IMR-90 (cell line): ENCODE measurements around the gene ERN1. TPM values are rescaled to one million over a fixed set of nuclear protein-coding genes. Genes with fewer than 3 reads are reported as not detected.

Source experiments
- ATAC-seq: fragments of 200-7000 bp; cut with Tn5 transposase; 2 replicates; pipeline ENCODE4 v1.9.1; 2020; ENCODE audit warnings: low read depth, mild to moderate bottlenecking, moderate library complexity
- BruUV-seq: library from RNA; stranded (reverse); fragments of 400-500 nt; replicated peaks from 2 replicates; lab custom pipeline; 2021; lab: Mats Ljungman, UMichigan
- CTCF ChIA-PET: fragments of 300-600 bp; formaldehyde crosslinking; extraction: SDS; loops from one replicate; lab custom pipeline; 2021; ENCODE audit warnings: antibody characterized with exemption; lab: Yijun Ruan, JAX
- POLR2A ChIA-PET: fragments of 300-600 bp; sonication (Branson Sonifier 250); formaldehyde crosslinking; loops from one replicate; lab custom pipeline; 2022; ENCODE audit warnings: antibody characterized with exemption; ENCODE audit not compliant: unreplicated experiment; lab: Charles Lee
- DNase-seq: peaks from one replicate; pipeline ENCODE4 v3.0.0; 2013
- H2AFZ ChIP-seq: replicated peaks from 2 replicates; pipeline ENCODE3; 2013; ENCODE audit warnings: low read length, mild to moderate bottlenecking; ENCODE audit not compliant: poor library complexity
- H2AK5ac ChIP-seq: 2 replicates; pipeline ENCODE4 v1.6.1; 2013; ENCODE audit warnings: low read depth, low read length, inconsistent platforms
- H2AK9ac ChIP-seq: replicated peaks from 2 replicates; pipeline ENCODE3; 2013; ENCODE audit warnings: mild to moderate bottlenecking, low read depth, low read length, moderate library complexity; ENCODE audit not compliant: poor library complexity
- H2BK120ac ChIP-seq: 2 replicates; pipeline ENCODE4 v1.6.1; 2013; ENCODE audit warnings: low read depth, low read length, inconsistent platforms
- H2BK15ac ChIP-seq: 3 replicates; pipeline ENCODE4 v1.6.1; 2013; ENCODE audit warnings: low read depth, low read length, inconsistent platforms
- H2BK20ac ChIP-seq: 2 replicates; pipeline ENCODE4 v1.6.1; 2013; ENCODE audit warnings: low read depth, mild to moderate bottlenecking, inconsistent platforms, low read length, moderate library complexity
- H2BK5ac ChIP-seq: 2 replicates; pipeline ENCODE4 v1.6.1; 2013; ENCODE audit warnings: mild to moderate bottlenecking, low read depth, low read length, inconsistent platforms; ENCODE audit not compliant: poor library complexity, severe bottlenecking
- H3K14ac ChIP-seq: replicated peaks from 2 replicates; pipeline ENCODE4 v1.6.1; 2013; ENCODE audit warnings: low read depth, low read length, inconsistent platforms
- H3K18ac ChIP-seq: 2 replicates; pipeline ENCODE4 v1.6.1; 2013; ENCODE audit warnings: low read depth, low read length, control low read depth
- H3K23ac ChIP-seq: 2 replicates; pipeline ENCODE4 v1.6.1; 2013; ENCODE audit warnings: low read depth, low read length, inconsistent platforms
- H3K27ac ChIP-seq: 2 replicates; pipeline ENCODE4 v1.5.1; 2013; ENCODE audit warnings: mild to moderate bottlenecking, control low read depth, low read length; ENCODE audit not compliant: insufficient read depth
- H3K27me3 ChIP-seq: 2 replicates; pipeline ENCODE4 v1.6.1; 2013; ENCODE audit warnings: low read length; ENCODE audit not compliant: control insufficient read depth, insufficient read depth
- H3K36me3 ChIP-seq: 2 replicates; pipeline ENCODE4 v1.6.1; 2013; ENCODE audit warnings: low read length, mixed read lengths; ENCODE audit not compliant: control insufficient read depth, insufficient read depth
- H3K4ac ChIP-seq: 2 replicates; pipeline ENCODE4 v1.6.1; 2013; ENCODE audit warnings: low read depth, low read length, inconsistent platforms
- H3K4me1 ChIP-seq: 2 replicates; pipeline ENCODE4 v1.6.1; 2013; ENCODE audit warnings: low read length, mixed read lengths; ENCODE audit not compliant: control insufficient read depth, insufficient read depth
- H3K4me2 ChIP-seq: 2 replicates; pipeline ENCODE4 v1.6.1; 2013; ENCODE audit warnings: low read depth, mild to moderate bottlenecking, control low read depth, low read length, moderate library complexity
- H3K4me3 ChIP-seq: 2 replicates; pipeline ENCODE4 v1.5.1; 2013; ENCODE audit warnings: low read depth, mild to moderate bottlenecking, control low read depth, low read length, moderate library complexity; ENCODE audit not compliant: insufficient read depth
- H3K56ac ChIP-seq: 2 replicates; pipeline ENCODE4 v1.6.1; 2013; ENCODE audit warnings: low read length, inconsistent platforms; ENCODE audit not compliant: insufficient read depth; ENCODE audit errors: extremely low read depth
- H3K79me1 ChIP-seq, 2 experiments: 2 replicates each; pipeline ENCODE4 v1.6.1; 2013; ENCODE audit warnings: low read length in 2 of 2, inconsistent platforms in 1 of 2, low read depth in 1 of 2
- H3K9ac ChIP-seq: 2 replicates; pipeline ENCODE4 v1.6.1; 2013; ENCODE audit warnings: low read depth, low read length, control low read depth
- H3K9me1 ChIP-seq: 2 replicates; pipeline ENCODE4 v1.6.1; 2013; ENCODE audit warnings: low read length, inconsistent platforms; ENCODE audit not compliant: insufficient read depth
- H3K9me3 ChIP-seq: 2 replicates; pipeline ENCODE4 v1.6.1; 2013; ENCODE audit warnings: low read length; ENCODE audit not compliant: control insufficient read depth, insufficient read depth
- H4K20me1 ChIP-seq: 2 replicates; pipeline ENCODE4 v1.6.1; 2013; ENCODE audit warnings: low read length, inconsistent platforms; ENCODE audit not compliant: insufficient read depth
- H4K5ac ChIP-seq: 2 replicates; pipeline ENCODE4 v1.6.1; 2013; ENCODE audit warnings: mild to moderate bottlenecking, low read depth, low read length, control low read depth
- H4K8ac ChIP-seq, 2 experiments: 2 replicates each; pipeline ENCODE4 v1.6.1; 2013; ENCODE audit warnings: low read depth in 2 of 2, low read length in 2 of 2, control low read depth in 1 of 2, inconsistent platforms in 1 of 2
- H4K91ac ChIP-seq: 2 replicates; pipeline ENCODE4 v1.6.1; 2013; ENCODE audit warnings: low read depth, low read length, inconsistent platforms; ENCODE audit not compliant: insufficient read depth
- BHLHE40 ChIP-seq: fragments of 150-350 bp; IDR thresholded peaks from 2 replicates; pipeline ENCODE4 v1.6.1; 2016; ENCODE audit warnings: mild to moderate bottlenecking, low read depth, low read length
- CEBPB ChIP-seq: IDR thresholded peaks from 2 replicates; pipeline ENCODE4 v1.6.1; 2012; ENCODE audit warnings: low read depth, low read length, improper control_type of control experiment
- CHD1 ChIP-seq: IDR thresholded peaks from 2 replicates; pipeline ENCODE4 v1.6.1; 2012; ENCODE audit warnings: low read depth, low read length, improper control_type of control experiment
- CTCF ChIP-seq: conservative IDR thresholded peaks from 2 replicates; pipeline ENCODE4 v1.5.1; 2012; ENCODE audit warnings: mild to moderate bottlenecking, low read depth, low read length, improper control_type of control experiment
- FOS ChIP-seq: fragments of 150-350 bp; IDR thresholded peaks from 2 replicates; pipeline ENCODE4 v1.6.1; 2016; ENCODE audit warnings: low read depth, low read length
- MAFK ChIP-seq: IDR thresholded peaks from 2 replicates; pipeline ENCODE4 v1.6.1; 2012; ENCODE audit warnings: low read depth, low read length, improper control_type of control experiment
- MAZ ChIP-seq: IDR thresholded peaks from 2 replicates; pipeline ENCODE4 v1.6.1; 2012; ENCODE audit warnings: low read depth, mild to moderate bottlenecking, low read length, improper control_type of control experiment, moderate library complexity, borderline replicate concordance
- MXI1 ChIP-seq: IDR thresholded peaks from 2 replicates; pipeline ENCODE4 v1.6.1; 2012; ENCODE audit warnings: low read depth, mild to moderate bottlenecking, low read length, moderate library complexity, borderline replicate concordance
- NFE2L2 ChIP-seq: fragments of 150-350 bp; IDR thresholded peaks from 2 replicates; pipeline ENCODE4 v1.6.1; 2016; ENCODE audit warnings: low read depth, mild to moderate bottlenecking, low read length
- POLR2A ChIP-seq: IDR thresholded peaks from 2 replicates; pipeline ENCODE4 v1.6.1; 2012; ENCODE audit warnings: mild to moderate bottlenecking, low read depth, low read length
- RAD21 ChIP-seq: IDR thresholded peaks from 2 replicates; pipeline ENCODE4 v1.6.1; 2012; ENCODE audit warnings: low read length, improper control_type of control experiment
- RCOR1 ChIP-seq: IDR thresholded peaks from 2 replicates; pipeline ENCODE4 v1.6.1; 2012; ENCODE audit warnings: mild to moderate bottlenecking, low read length, improper control_type of control experiment; ENCODE audit not compliant: insufficient replicate concordance
- RFX5 ChIP-seq: IDR thresholded peaks from 2 replicates; pipeline ENCODE4 v1.8.0; 2012; ENCODE audit warnings: low read depth, mild to moderate bottlenecking, low read length, moderate library complexity
- SMC3 ChIP-seq: fragments of 150-350 bp; IDR thresholded peaks from 2 replicates; pipeline ENCODE4 v1.6.1; 2016; ENCODE audit warnings: low read depth, mild to moderate bottlenecking, antibody characterized with exemption, low read length, moderate library complexity
- WGBS, 2 experiments: methylation state at CpG; one replicate each; pipeline versions ENCODE4 v1.1.5 to v1.1.7; 2013; ENCODE audit warnings: missing lambda C conversion rate in 2 of 2; ENCODE audit not compliant: insufficient read length in 1 of 2; ENCODE audit errors: extremely low coverage in 2 of 2; 5-methylcytosine and 5-hydroxymethylcytosine counted together
- dilution Hi-C: fragments of 300-500 bp; cut with HindIII; formaldehyde crosslinking; loops from one replicate; pipeline ENCODE4 v1.14.3; 2018; ENCODE audit warnings: low sequenced_read_pairs; ENCODE audit not compliant: unreplicated experiment
- in situ Hi-C: fragments of 300-500 bp; cut with MboI; formaldehyde crosslinking; loops from 3 replicates; pipeline ENCODE4 v1.14.3; 2019; ENCODE audit warnings: low sequenced_read_pairs, inconsistent platforms, mixed read lengths
- intact Hi-C: fragments of 100-400 bp; cut with micrococcal nuclease; formaldehyde crosslinking; loops from 2 replicates; pipeline ENCODE4 v1.10.0; 2022
- polyA plus RNA-seq, 3 experiments: library from polyadenylated mRNA; depleted of rRNA; stranded (reverse); fragments of >200 nt; gene quantifications; 2 replicates each; pipeline ENCODE4 v1.2.3, GENCODE V29; 2012; ENCODE audit warnings: low replicate concordance in 1 of 3
- total RNA-seq: library from RNA; depleted of rRNA; stranded (reverse); fragments of >200 nt; gene quantifications from 2 replicates; pipeline ENCODE4 v1.2.3, GENCODE V29; 2012
- TF ChIP-seq, protein P1 (sequence below): fragments of 150-350 bp; IDR thresholded peaks from 2 replicates; pipeline ENCODE4 v1.6.1; 2016; ENCODE audit warnings: low read depth, mild to moderate bottlenecking, low read length, moderate library complexity, borderline replicate concordance

Gene ERN1
- total and polyA plus RNA-seq, 2 of the 4 experiments (the other 2 are of a cell fraction), result 2.7 to 4.1 TPM

DNA sequence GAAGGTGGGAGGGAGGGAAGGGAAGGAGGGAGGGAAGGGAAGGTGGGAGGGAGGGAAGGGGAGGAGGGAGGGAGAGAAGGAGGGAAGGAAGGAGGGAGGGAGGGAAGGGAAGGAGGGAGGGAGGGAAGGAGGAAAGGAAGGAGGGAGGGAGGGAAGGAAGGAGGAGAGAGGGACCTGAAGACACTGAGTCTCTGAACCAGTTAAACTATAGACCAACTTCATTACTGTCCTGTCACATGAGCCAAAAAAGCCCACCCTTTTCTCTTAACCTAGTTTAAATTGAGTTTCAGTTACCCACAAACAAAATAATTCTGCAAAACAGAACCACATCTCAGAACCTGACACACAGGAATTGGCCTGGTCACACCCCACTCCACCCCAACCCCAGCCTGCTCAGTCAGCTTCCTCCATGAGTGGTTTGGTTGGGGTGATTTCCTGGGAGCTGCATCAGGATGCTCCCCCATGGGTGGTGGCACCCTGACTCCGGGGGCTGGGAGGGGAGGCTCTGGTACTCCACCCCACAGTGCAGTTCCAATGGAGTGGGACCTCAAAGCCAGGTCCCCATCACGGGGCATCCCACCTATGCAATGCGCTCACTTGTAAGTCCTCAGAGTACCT, 136.5 kb downstream of the ERN1 start:
- no peak overlapping the region for H3K27ac ChIP-seq
- TF ChIP-seq FOS, result no peak
- TF ChIP-seq NFE2L2, result no peak
- no peak for TF ChIP-seq POLR2A
- TF ChIP-seq, protein P1, sequence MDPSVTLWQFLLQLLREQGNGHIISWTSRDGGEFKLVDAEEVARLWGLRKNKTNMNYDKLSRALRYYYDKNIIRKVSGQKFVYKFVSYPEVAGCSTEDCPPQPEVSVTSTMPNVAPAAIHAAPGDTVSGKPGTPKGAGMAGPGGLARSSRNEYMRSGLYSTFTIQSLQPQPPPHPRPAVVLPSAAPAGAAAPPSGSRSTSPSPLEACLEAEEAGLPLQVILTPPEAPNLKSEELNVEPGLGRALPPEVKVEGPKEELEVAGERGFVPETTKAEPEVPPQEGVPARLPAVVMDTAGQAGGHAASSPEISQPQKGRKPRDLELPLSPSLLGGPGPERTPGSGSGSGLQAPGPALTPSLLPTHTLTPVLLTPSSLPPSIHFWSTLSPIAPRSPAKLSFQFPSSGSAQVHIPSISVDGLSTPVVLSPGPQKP, result no peak
- TF ChIP-seq RFX5, result no peak
- TF ChIP-seq CHD1, result no peak
- no peak for TF ChIP-seq RAD21
- no peak for TF ChIP-seq MXI1
- TF ChIP-seq SMC3, result no peak
- TF ChIP-seq CEBPB, result no peak
- TF ChIP-seq BHLHE40, result no peak
- no peak for TF ChIP-seq CTCF
- no peak for TF ChIP-seq MAZ
- TF ChIP-seq MAFK, result no peak
- no peak for TF ChIP-seq RCOR1
- BruUV-seq, result no TSS peak
- ChIA-PET POLR2A (no interaction called here), CTCF (interaction anchor here (0.6 to 0.9 kb wide), 2 partner anchors 34 to 47 kb away, joined by 4 read pairs; no protein-coding TSS in a partner anchor)
- H2BK120ac ChIP-seq, result no peak overlapping the region
- intact Hi-C loops, result no loop called here
- WGBS, 2 experiments, result 62% methylated on average over 2 of the region's 3 CpGs; no CpG with 5 or more reads in 1 of the 2 experiments
- DNase-seq, result no peak
- H3K4me1 ChIP-seq, result peaks cover 2% of the 10 kb centered on the region; the same call in 1 of the 2 replicates
- no peaks in the 10 kb centered on the region for H3K36me3 ChIP-seq
- H3K4me2 ChIP-seq, result no peak overlapping the region
- no peak overlapping the region for H2AK5ac ChIP-seq
- H3K79me1 ChIP-seq, result no peaks in the 10 kb centered on the region
- no peak overlapping the region for H3K4ac ChIP-seq
- peaks cover 71% of the 10 kb centered on the region for H3K27me3 ChIP-seq
- ATAC-seq, result no peak
- in situ Hi-C loops, result no loop called here
- dilution Hi-C loops, result no loop called here
- 0 out of 2 replicates have a peak, but pooled peaks cover 4% of the 10 kb centered on the region for H3K9me1 ChIP-seq
- H2AK9ac ChIP-seq, result no peak overlapping the region
- no peak overlapping the region for H2BK5ac ChIP-seq
- H3K23ac ChIP-seq, result no peak overlapping the region
- no peak overlapping the region for H2BK20ac ChIP-seq
- no peak overlapping the region for H3K4me3 ChIP-seq
- H4K5ac ChIP-seq, result no peak overlapping the region
- no peak overlapping the region for H3K9ac ChIP-seq
- H4K20me1 ChIP-seq, result no peaks in the 10 kb centered on the region
- no peak overlapping the region for H4K91ac ChIP-seq
- no peaks in the 10 kb centered on the region for H3K9me3 ChIP-seq
- no peak overlapping the region for H2BK15ac ChIP-seq
- H2AFZ ChIP-seq, result no peak overlapping the region
- no peak overlapping the region for H3K56ac ChIP-seq
- H3K18ac ChIP-seq, result no peak overlapping the region
- H4K8ac ChIP-seq, result no peak overlapping the region
- H3K14ac ChIP-seq, result no peak overlapping the region
